Suprapubic skin (tissue), 3 donors: Measurements from ENCODE around the gene SRGAP1.

Source experiments
- EP300 ChIP-seq: sonication (generic); formaldehyde crosslinking; IDR thresholded peaks from one replicate; pipeline ENCODE4 v1.6.1; 2017; ENCODE audit warnings: antibody characterized with exemption
- POLR2A ChIP-seq, 2 donors: fragments of 450-650 bp; IDR thresholded peaks; one replicate each; pipeline ENCODE4 v1.6.1; 2017; ENCODE audit warnings: antibody characterized with exemption in 2 of 2, mild to moderate bottlenecking in 2 of 2, moderate library complexity in 2 of 2
- TF ChIP-seq, protein P1 (sequence below), 2 donors: fragments of 200-600 bp in 1 of 2; fragments of 450-650 bp in 1 of 2; sonication (generic) in 1 of 2; IDR thresholded peaks; one replicate each; pipeline ENCODE4 v1.5.1; 2016 to 2019; ENCODE audit warnings: antibody characterized with exemption in 2 of 2, mild to moderate bottlenecking in 1 of 2, moderate library complexity in 1 of 2

DNA sequence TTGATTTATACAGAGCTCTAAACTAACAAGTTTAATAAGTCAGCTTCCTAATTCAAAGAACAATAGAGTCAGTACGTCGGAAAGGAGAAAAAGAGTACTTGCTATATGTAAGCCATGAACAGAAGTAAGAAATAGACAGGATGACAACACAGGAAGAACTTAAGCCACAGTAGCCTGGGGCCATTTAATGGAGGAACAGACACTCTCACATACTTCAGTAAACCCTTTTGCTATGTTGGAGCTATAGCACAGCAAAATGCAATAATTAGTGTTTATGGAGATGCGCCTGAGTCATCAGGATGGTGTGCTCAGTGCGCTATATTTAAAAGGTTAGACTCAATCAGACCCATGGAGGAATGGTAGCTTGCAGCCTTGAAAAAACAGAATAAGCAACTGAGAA is 61.0 kb downstream of the SRGAP1 start:
- no peak for TF ChIP-seq POLR2A (IDR thresholded peaks at IDR 0.05)
- TF ChIP-seq EP300: no peak
- TF ChIP-seq, protein P1, sequence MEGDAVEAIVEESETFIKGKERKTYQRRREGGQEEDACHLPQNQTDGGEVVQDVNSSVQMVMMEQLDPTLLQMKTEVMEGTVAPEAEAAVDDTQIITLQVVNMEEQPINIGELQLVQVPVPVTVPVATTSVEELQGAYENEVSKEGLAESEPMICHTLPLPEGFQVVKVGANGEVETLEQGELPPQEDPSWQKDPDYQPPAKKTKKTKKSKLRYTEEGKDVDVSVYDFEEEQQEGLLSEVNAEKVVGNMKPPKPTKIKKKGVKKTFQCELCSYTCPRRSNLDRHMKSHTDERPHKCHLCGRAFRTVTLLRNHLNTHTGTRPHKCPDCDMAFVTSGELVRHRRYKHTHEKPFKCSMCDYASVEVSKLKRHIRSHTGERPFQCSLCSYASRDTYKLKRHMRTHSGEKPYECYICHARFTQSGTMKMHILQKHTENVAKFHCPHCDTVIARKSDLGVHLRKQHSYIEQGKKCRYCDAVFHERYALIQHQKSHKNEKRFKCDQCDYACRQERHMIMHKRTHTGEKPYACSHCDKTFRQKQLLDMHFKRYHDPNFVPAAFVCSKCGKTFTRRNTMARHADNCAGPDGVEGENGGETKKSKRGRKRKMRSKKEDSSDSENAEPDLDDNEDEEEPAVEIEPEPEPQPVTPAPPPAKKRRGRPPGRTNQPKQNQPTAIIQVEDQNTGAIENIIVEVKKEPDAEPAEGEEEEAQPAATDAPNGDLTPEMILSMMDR (IDR thresholded peaks at IDR 0.05): no peak
